Testis (tissue), 3 donors: ENCODE data around the gene GHRHR. TPM values are rescaled to one million over a fixed set of nuclear protein-coding genes. Genes with fewer than 3 reads are reported as not detected.

Experiments used
- DNase-seq: peaks from one replicate; pipeline ENCODE4 v3.0.0-alpha.2; 2019
- H3K27ac ChIP-seq, 2 donors: fragments of 200-600 bp; sonication (generic); one replicate each; pipeline ENCODE4 v1.5.1; 2019
- H3K27me3 ChIP-seq: fragments of 200-600 bp; sonication (generic); one replicate; pipeline ENCODE4 v1.5.1; 2019
- H3K36me3 ChIP-seq: fragments of 200-600 bp; sonication (generic); one replicate; pipeline ENCODE4 v1.5.1; 2017; ENCODE audit warnings: low read depth; ENCODE audit errors: missing control alignments
- H3K4me1 ChIP-seq: fragments of 200-600 bp; sonication (generic); one replicate; pipeline ENCODE4 v1.5.1; 2019
- H3K4me3 ChIP-seq, 2 donors: fragments of 200-600 bp; sonication (generic); one replicate each; pipeline ENCODE4 v1.5.1; 2017 to 2019
- H3K9me3 ChIP-seq: fragments of 200-600 bp; sonication (generic); one replicate; pipeline ENCODE4 v1.5.1; 2017
- POLR2A ChIP-seq: fragments of 450-650 bp; IDR thresholded peaks from one replicate; pipeline ENCODE4 v1.6.1; 2017; ENCODE audit warnings: antibody characterized with exemption, mild to moderate bottlenecking, moderate library complexity
- WGBS, 2 donors: methylation state at CpG; one replicate each; pipeline ENCODE4 v1.1.5; 2018; 5-methylcytosine and 5-hydroxymethylcytosine counted together
- intact Hi-C: fragments of 100-400 bp; cut with DNase I; formaldehyde crosslinking; loops from one replicate; pipeline ENCODE4 v1.15.1; 2023; ENCODE audit warnings: low total_unique reads
- polyA plus RNA-seq: library from polyadenylated mRNA; stranded (reverse); fragments of 350-450 nt; fragmentation: Illumina TruSeq; extraction: RNeasy Lipid Tissue Mini Kit (QIAGEN cat#74804); gene quantifications from one replicate; pipeline ENCODE4 v1.2.3, GENCODE V29; 2014; ENCODE audit warnings: low read depth, low replicate concordance; ENCODE audit not compliant: insufficient read depth
- total RNA-seq, 2 donors: library from RNA; depleted of rRNA; stranded (reverse); fragments of >200 nt; gene quantifications; one replicate each; pipeline ENCODE4 v1.2.3, GENCODE V29; 2016
- TF ChIP-seq, protein P1 (sequence below), 3 experiments: fragments of 450-650 bp in 2 of 3; fragments of 200-600 bp in 1 of 3; sonication (generic) in 1 of 3; IDR thresholded peaks; one replicate each; pipeline ENCODE4 v1.5.1; 2016 to 2019; ENCODE audit warnings: antibody characterized with exemption in 3 of 3, mild to moderate bottlenecking in 2 of 3, moderate library complexity in 1 of 3

GHRHR gene
- total and polyA plus RNA-seq, 3 donors from 2014 or later, result 1.4 to 3.6 (median 2.1) TPM

DNA sequence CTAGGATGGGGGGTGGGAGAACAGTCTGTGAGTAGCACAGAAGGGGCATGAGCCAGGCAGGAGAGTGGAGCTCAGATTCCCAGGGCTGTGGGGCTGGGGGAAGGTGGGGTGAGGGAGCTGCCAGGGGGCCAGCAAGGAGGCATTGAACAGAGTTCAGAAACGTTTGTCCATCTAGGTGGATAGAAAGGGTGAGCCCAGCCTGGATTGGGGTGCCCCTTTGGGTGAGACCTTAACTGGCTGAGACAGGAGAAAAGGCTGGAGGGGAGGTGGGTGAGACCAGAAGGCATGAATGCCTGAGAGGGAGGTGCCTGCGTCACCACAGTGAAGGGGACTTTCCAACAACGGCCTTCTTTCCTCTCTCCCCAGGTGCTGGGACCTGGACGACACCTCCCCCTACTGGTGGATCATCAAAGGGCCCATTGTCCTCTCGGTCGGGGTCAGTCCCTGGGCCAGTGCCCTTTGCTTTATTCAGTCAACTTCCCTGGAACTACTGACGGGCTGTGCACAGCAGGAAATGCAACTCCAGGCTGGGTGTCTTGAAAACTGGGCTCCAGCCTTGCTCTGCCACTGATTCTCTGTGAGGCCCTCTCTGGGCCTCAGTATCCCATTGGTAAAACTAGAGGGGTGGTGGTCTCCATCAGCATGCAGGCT, 11.0 kb downstream of the GHRHR start:
- 44 to 49% methylated on average over 6 to 7 of the region's 7 CpGs for WGBS, 2 donors
- Histone ChIP-seq H3K4me1 (no peaks in the 10 kb centered on the region), H3K27me3 (no peaks in the 10 kb centered on the region), H3K36me3 (no peaks in the 10 kb centered on the region), H3K4me3 (no peak overlapping the region), H3K27ac (no peak overlapping the region), H3K9me3 (no peaks in the 10 kb centered on the region)
- TF ChIP-seq, protein P1, sequence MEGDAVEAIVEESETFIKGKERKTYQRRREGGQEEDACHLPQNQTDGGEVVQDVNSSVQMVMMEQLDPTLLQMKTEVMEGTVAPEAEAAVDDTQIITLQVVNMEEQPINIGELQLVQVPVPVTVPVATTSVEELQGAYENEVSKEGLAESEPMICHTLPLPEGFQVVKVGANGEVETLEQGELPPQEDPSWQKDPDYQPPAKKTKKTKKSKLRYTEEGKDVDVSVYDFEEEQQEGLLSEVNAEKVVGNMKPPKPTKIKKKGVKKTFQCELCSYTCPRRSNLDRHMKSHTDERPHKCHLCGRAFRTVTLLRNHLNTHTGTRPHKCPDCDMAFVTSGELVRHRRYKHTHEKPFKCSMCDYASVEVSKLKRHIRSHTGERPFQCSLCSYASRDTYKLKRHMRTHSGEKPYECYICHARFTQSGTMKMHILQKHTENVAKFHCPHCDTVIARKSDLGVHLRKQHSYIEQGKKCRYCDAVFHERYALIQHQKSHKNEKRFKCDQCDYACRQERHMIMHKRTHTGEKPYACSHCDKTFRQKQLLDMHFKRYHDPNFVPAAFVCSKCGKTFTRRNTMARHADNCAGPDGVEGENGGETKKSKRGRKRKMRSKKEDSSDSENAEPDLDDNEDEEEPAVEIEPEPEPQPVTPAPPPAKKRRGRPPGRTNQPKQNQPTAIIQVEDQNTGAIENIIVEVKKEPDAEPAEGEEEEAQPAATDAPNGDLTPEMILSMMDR (IDR thresholded peaks at IDR 0.05), result peak; percentile 40 to 62 (median 55)
- TF ChIP-seq POLR2A, result no peak
- intact Hi-C loops, result loop anchor here (10.0 kb wide), 2 partner anchors 170 to 240 kb away; no protein-coding TSS in a partner anchor
- DNase-seq, result peak; percentile 75

DNA sequence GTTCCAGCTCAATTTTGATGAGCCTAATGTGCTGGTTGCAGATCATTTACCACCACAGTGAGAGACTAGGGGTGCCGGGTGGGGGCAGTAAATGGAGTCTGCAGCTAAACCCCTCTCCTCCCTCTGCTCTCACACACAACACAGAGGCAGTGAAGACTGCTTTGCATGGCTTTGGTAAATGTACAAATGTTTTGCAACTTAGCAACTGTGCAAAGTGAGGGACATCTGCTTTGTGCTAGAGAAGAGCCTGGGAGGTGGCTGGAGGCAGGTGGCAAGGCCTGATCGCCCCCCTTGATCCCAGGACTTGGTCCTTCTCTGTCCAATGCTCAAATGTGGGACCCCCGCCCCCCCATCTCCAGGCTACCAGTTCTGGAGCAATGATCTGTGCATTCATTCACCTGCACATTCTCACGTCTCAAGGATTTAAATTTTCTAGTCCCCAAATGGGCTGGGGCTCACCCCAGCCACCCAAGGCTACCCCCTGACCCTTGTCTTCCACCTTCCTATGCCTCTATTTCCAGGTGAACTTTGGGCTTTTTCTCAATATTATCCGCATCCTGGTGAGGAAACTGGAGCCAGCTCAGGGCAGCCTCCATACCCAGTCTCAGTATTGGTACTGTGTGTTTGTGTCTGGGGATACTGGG, 11.6 kb downstream of the GHRHR start:
- no peak for DNase-seq

GRCh38 chr7:30976381-30976780, 12.6 kb downstream of the GHRHR start:
- Histone ChIP-seq H3K27ac (no peak overlapping the region), H3K4me3 (no peak overlapping the region), H3K36me3 (no peaks in the 10 kb centered on the region), H3K4me1 (no peaks in the 10 kb centered on the region), H3K9me3 (no peaks in the 10 kb centered on the region), H3K27me3 (no peaks in the 10 kb centered on the region)
- TF ChIP-seq, protein P1 (IDR thresholded peaks at IDR 0.05), result no peak
- no peak for TF ChIP-seq POLR2A
- intact Hi-C loops, result loop anchor here (10.0 kb wide), 2 partner anchors 172 to 242 kb away; no protein-coding TSS in a partner anchor
- DNase-seq, result no peak
- 82 to 88% methylated on average over 5 of the region's 5 CpGs for WGBS, 2 donors

More for the DNA sequence above, 11.6 kb downstream of the GHRHR start:
- Histone ChIP-seq H3K9me3 (no peaks in the 10 kb centered on the region), H3K4me3 (no peak overlapping the region), H3K4me1 (no peaks in the 10 kb centered on the region), H3K27me3 (no peaks in the 10 kb centered on the region), H3K36me3 (no peaks in the 10 kb centered on the region), H3K27ac (no peak overlapping the region)
- TF ChIP-seq POLR2A, result no peak
- TF ChIP-seq, protein P1 (IDR thresholded peaks at IDR 0.05), result no peak
- WGBS, 2 donors, result 92 to 99% methylated on average over 4 to 5 of the region's 5 CpGs
- intact Hi-C loops, result loop anchor here (10.0 kb wide), 2 partner anchors 171 to 241 kb away; no protein-coding TSS in a partner anchor

GRCh38 chr7:30977222-30977621, 13.5 kb downstream of the GHRHR start:
- intact Hi-C loops, result loop anchor here (10.0 kb wide), 2 partner anchors 172 to 242 kb away; no protein-coding TSS in a partner anchor
- no peaks in the 10 kb centered on the region for H3K9me3 ChIP-seq
- H3K27ac ChIP-seq, result no peak overlapping the region
- TF ChIP-seq, protein P1 (IDR thresholded peaks at IDR 0.05), result no peak
- TF ChIP-seq POLR2A, result no peak
- H3K4me3 ChIP-seq, result no peak overlapping the region
- DNase-seq, result no peak
- no peaks in the 10 kb centered on the region for H3K36me3 ChIP-seq
- no peaks in the 10 kb centered on the region for H3K4me1 ChIP-seq
- WGBS, 2 donors, result 0 to 67% methylated on average over 1 of the region's 1 CpG
- no peaks in the 10 kb centered on the region for H3K27me3 ChIP-seq
